ENCODE results near the gene PIGR. TPM values are rescaled to one million over a fixed set of nuclear protein-coding genes. Genes with fewer than 3 reads are reported as not detected.

PIGR gene
- total and polyA plus RNA-seq, 9 of the 15 experiments (the other 6 are each of a cell fraction or from before 2014, with no cell fraction given) = 0.01 to 1.5 (median 0.03) TPM; not detected in 4

- TF ChIP-seq SREBF1 (IDR thresholded peaks at IDR 0.05; ENCODE audit: borderline replicate concordance, low read depth, low read length) (no peak), HEY1 (CRISPR knock-in tag; IDR thresholded peaks at IDR 0.05; ENCODE audit: borderline replicate concordance) (no peak), ZNF507 (tag; conservative IDR thresholded peaks at IDR 0.05) (no peak), ZBTB34 (CRISPR knock-in tag; IDR thresholded peaks at IDR 0.05) (no peak), FOXK1 (CRISPR knock-in tag; IDR thresholded peaks at IDR 0.05; ENCODE audit: borderline replicate concordance) (no peak), ETS1 (conservative IDR thresholded peaks at IDR 0.05; ENCODE audit: control insufficient read depth, low read depth, low read length) (no peak), ZNF134 (CRISPR knock-in tag; conservative IDR thresholded peaks at IDR 0.05) (no peak), SMAD2 (IDR thresholded peaks at IDR 0.05; ENCODE audit: low read depth, low read length) (no peak), NRF1 (conservative IDR thresholded peaks at IDR 0.05 in 1 of 2, IDR thresholded peaks at IDR 0.05 in 1 of 2) (no peak), CREB3 (tag; conservative IDR thresholded peaks at IDR 0.05; ENCODE audit: low read depth) (no peak), SMARCB1 (IDR thresholded peaks at IDR 0.05; ENCODE audit: insufficient read length, low read depth) (peak; percentile 43), SLC30A9 (CRISPR knock-in tag; IDR thresholded peaks at IDR 0.05) (no peak), ZBTB1 (CRISPR knock-in tag; IDR thresholded peaks at IDR 0.05; ENCODE audit: borderline replicate concordance, low read depth) (no peak), MEF2D (tag; conservative IDR thresholded peaks at IDR 0.05; ENCODE audit: low read depth) (no peak), KAT8 (IDR thresholded peaks at IDR 0.05; ENCODE audit: low read depth) (no peak), ZNF75A (CRISPR knock-in tag; IDR thresholded peaks at IDR 0.05) (no peak), CXXC5 (CRISPR knock-in tag; IDR thresholded peaks at IDR 0.05) (0 out of 2 replicates have a peak, but pooled peaks have one; percentile 41), ELF4 (CRISPR knock-in tag; IDR thresholded peaks at IDR 0.05) (no peak)
These were observed 4.4 kb downstream of the PIGR start (continued) for GRCh38 chr1:206941766-206942418.
